ACHN (cell line): ENCODE measurements around the gene RHBDF1.

ENCODE experiments used
- DNase-seq: peaks from one replicate; pipeline ENCODE4 v3.0.0-alpha.2; 2015
- in situ Hi-C: cut with HindIII; loops from 2 replicates; pipeline ENCODE4 v1.10.0; 2017; ENCODE audit warnings: low sequenced_read_pairs, low pct_ligation_motif_present, low pct_unique_long_range_greater_than_20kb

Gene RHBDF1

GRCh38 chr16:76535-77272 is 4.3 kb upstream of the RHBDF1 start:
- in situ Hi-C loops: no loop called here
- DNase-seq: peak; percentile 46

- in situ Hi-C loops: no loop called here
- DNase-seq: no peak
These were observed 3.4 kb upstream of the RHBDF1 start for GRCh38 chr16:75580-76501.

- DNase-seq: no peak
- in situ Hi-C loops: no loop called here
These were observed 2.4 kb upstream of the RHBDF1 start for GRCh38 chr16:74747-75334.

GRCh38 chr16:74051-74746 is 1.8 kb upstream of the RHBDF1 start:
- in situ Hi-C loops: no loop called here
- no peak for DNase-seq

GRCh38 chr16:71540-72401 is 660 bp downstream of the RHBDF1 start:
- DNase-seq: peak; percentile 87

GRCh38 chr16:71210-71539 is 1.3 kb downstream of the RHBDF1 start:
- in situ Hi-C loops: no loop called here
- no peak for DNase-seq

More at GRCh38 chr16:71540-72401, 660 bp downstream of the RHBDF1 start:
- in situ Hi-C loops: no loop called here

- in situ Hi-C loops: no loop called here
- no peak for DNase-seq
These were observed 3.2 kb downstream of the RHBDF1 start for GRCh38 chr16:69181-69580.

- no peak for DNase-seq
- in situ Hi-C loops: no loop called here
These were observed 4.3 kb downstream of the RHBDF1 start for GRCh38 chr16:67884-68789.

GRCh38 chr16:67183-67791 is 5.1 kb downstream of the RHBDF1 start:
- no peak for DNase-seq
- in situ Hi-C loops: no loop called here

GRCh38 chr16:66309-67182 is 5.9 kb downstream of the RHBDF1 start:
- in situ Hi-C loops: no loop called here
- DNase-seq: no peak

GRCh38 chr16:65745-66144 is 6.7 kb downstream of the RHBDF1 start:
- DNase-seq: peak; percentile 79
- in situ Hi-C loops: no loop called here

GRCh38 chr16:64914-65255 is 7.5 kb downstream of the RHBDF1 start:
- in situ Hi-C loops: no loop called here
- no peak for DNase-seq

- DNase-seq: no peak
- in situ Hi-C loops: no loop called here
These were observed 8.2 kb downstream of the RHBDF1 start for GRCh38 chr16:63998-64913.

GRCh38 chr16:63466-63865 is 9.0 kb downstream of the RHBDF1 start:
- in situ Hi-C loops: no loop called here
- no peak for DNase-seq

- in situ Hi-C loops: no loop called here
- no peak for DNase-seq
These were observed 9.5 kb downstream of the RHBDF1 start for GRCh38 chr16:62968-63391.
